Activated T-cell treated with anti-CD3 and anti-CD28 coated beads for 48 hours (primary cell): ENCODE measurements around the gene SUN2.

Experiments
- DNase-seq: peaks from one replicate; pipeline ENCODE4 v3.0.0-alpha.2; 2020; ENCODE audit warnings: low read depth

The SUN2 gene

DNA sequence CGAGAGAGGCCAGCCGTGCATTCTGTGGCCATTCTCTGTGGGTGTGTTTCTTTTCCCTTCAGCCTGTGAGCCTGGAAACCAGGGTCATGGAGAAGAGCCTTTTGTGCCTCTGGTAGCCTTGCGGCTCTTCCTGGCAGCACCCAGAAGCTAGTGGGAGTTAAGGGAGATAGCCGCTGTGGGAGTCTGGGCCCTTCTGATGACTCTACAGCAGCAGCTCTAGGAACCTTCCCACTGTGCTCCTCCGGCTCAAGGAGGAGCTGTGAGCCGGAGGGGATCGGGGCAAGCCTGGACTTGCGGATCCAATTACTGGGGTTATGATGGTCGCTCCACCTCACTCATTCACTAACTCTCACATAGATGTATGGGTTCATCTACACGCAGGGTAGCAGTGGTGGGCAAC is 39.5 kb downstream of the SUN2 start:
- no peak for DNase-seq

DNA sequence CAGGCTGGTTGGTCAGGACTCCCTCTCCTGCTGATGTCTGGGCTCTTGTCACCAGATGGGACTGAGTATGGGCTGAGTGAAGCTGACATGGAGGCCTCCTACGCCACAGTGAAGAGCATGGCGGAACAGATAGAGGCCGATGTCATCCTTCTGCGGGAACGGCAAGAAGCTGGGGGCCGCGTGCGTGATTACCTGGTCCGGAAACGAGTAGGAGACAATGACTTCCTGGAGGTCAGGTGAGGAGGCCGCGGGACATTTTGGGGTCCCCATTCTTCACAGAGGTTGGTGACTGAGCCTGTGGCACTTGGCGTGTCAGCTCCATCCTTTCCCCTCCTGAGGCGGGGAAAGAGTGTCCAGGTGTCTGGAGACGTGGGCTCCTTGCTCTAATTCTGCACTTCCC is 39.9 kb downstream of the SUN2 start:
- DNase-seq = no peak

DNA sequence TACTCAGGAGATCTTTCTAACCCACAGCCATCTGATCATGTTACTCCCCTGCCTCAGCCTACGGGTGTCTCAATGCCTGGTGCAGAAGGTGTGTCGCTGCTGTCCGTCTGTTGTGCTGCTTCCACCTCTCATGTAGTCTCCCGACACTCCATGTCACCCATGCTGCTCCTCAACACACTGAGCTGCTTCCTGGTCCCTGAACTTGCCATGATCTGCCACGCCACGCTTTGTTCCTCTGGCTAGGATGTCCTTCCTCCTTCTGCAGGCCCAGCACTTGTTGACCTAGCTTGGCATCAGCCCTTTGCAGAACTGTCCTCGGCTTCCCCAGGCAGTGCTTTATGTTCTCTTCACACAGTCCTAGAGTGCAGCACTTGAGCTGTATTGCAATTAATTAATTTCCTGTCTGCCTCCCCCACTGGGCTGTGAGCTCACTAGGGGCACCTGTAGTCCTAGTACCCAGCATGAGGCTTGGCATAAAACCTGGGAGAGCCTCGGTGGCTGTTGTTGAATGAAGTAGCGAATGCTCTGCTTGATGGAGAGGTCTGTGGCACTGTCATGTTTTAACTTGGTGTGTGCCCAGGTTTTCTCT is 40.5 kb downstream of the SUN2 start:
- no peak for DNase-seq

DNA sequence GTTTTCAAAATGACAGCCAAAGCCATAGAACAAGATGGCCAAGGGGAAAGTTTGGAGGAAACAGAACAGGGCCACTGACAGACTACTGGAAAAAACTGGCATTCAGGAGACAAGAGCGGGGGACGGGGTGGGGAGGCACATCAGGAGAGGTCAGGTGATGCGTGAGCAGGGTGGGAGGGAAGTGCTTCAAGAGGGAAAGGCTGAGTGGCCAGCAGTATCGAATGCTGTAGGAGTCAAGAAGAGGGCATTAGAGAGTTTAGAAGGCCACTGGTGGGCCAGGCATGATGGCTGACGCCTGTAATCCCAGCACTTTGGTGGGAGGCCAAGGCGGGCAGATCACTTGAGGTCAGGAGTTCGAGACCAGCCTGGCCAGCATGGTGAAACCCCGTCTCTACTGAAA is 41.9 kb downstream of the SUN2 start:
- DNase-seq = no peak

DNA sequence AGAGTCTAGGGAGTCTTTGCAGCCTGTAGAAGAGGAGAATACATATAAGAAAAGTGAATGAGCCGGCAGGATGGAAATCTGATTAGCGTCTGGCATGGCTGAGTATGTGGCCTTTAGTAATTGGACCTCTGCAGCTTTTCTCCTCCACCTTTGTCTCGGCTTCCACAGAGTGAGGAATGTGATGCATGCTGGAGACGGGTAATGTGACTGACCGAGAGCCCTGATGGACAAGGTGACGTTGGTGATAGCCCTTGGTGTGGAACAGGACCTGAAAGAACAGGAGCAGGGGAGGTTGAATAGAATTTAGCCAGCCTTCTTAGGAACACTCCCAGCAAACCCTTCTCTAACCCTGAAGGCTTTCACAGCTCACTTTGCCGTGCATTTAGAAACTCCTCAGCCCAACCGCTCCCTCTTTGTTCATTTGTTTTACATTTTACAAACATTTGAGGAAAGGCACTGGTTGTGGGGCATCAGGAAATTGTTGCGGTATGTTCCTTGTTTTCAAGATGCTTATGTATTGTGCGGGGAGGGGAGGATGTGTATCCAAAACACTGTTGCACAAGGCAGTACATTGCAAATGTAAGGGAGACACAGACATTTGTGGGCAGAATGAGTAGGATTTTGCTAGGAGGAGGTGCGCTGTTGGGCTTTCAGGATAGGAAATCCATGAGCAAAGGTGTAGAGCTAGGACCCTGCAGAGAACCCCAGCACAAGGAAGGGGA is 43.2 kb downstream of the SUN2 start:
- no peak for DNase-seq

DNA sequence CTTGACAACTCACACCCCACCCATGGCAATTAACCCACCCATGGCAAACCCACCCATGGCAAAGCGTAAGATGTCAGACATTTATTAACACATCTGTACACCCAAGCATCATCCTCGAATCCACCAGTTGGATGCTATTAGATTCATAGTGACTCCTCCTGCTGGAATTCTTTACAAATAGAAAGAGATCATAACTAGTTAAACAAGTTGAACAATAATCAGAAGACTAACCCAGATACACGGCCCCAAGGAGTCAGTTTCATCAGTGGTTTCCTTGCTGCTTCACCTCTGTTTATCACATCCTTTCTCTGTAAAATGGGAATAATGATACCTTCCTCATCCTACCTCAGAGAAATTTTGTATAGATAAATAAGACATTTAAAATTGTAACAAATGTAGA is 44.9 kb downstream of the SUN2 start:
- no peak for DNase-seq

DNA sequence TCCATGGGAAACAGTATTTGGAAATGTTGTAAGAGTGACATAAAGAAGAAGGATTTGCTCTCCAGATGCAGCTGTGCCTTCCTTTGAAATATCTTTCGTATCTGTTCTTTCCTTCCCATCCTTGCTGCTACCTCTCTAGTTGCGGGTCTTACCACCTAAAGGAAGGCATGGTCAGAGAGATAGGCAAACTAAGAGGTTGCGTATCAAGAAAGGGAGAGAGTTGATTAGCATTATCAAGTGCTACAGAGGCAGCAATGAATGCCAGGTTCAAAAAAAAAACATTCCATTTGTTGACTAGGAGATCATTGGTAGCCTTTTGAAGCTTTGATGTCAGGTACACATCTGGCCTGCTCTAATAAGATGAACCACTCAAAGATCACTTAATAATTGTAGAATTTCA is 45.4 kb downstream of the SUN2 start:
- DNase-seq = no peak

DNA sequence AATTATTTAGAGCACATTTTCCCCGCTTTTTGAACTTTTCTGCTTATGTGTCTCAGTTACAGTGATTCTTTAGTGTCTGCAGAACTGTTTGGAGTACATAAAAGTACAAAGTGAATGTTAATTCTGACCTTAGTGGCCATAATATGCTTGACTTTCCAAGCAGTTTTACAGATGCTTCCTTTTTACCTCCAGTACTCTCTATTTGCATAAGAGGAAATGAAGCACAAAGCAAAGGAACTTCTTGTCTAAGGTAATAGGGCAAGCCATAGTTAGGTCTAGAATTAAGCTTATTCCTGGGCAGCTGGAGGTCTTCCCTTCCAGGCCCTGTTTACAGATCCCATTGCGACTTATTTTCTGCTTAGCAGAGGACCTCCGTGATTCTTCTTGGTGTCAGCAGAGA is 46.5 kb downstream of the SUN2 start:
- no peak for DNase-seq

DNA sequence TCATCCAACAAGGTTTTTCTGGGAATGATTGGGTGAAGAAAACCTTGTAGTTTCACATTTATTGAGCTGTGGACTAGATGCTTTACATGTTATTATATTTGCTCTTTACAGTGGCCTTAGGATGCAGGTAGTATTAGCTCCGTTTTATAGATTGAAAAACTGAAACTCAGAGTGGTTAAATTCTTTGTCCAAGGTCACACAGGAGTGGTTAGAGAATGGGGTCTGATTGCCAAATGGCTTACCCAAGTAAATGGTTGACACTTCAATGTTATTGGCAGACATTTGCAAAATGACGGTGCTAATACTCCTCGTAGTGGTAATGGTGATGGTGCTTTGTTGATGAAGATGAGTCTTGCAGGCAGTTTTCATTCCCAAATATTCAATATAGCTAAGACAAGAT is 47.8 kb downstream of the SUN2 start:
- no peak for DNase-seq

DNA sequence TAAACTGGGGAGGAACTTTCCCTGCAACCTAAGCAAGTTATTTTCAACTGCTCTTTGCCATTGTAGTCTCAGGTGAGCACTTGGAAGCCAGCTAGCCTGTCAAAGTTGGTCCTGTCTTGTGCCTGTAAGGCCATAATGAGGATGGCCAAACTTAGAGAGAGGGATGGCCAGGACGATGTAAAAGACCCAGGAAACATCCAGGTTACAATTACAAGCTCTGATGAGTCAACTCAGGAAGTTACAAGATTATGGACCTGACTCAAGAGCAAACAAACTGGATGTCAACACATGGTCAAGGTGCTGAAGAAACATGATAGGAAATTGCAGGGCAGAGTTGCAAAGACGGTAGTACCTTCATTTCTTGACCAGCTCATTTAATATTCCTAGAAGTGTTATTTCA is 48.5 kb downstream of the SUN2 start:
- no peak for DNase-seq

DNA sequence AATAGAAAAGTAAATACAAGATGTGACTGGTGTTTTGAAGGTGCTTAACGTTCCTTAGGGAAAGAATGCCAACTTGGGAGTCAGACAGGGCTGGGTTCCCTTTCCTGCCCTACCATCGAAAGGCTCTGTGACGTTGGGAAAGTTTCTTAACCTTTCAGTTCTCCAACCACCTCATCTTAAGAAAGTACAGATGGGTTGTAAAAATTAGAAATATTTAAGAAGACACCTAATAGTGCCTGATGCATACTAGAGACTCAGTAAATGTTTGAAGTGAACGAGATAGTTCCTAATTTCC is 49.0 kb downstream of the SUN2 start:
- no peak for DNase-seq

DNA sequence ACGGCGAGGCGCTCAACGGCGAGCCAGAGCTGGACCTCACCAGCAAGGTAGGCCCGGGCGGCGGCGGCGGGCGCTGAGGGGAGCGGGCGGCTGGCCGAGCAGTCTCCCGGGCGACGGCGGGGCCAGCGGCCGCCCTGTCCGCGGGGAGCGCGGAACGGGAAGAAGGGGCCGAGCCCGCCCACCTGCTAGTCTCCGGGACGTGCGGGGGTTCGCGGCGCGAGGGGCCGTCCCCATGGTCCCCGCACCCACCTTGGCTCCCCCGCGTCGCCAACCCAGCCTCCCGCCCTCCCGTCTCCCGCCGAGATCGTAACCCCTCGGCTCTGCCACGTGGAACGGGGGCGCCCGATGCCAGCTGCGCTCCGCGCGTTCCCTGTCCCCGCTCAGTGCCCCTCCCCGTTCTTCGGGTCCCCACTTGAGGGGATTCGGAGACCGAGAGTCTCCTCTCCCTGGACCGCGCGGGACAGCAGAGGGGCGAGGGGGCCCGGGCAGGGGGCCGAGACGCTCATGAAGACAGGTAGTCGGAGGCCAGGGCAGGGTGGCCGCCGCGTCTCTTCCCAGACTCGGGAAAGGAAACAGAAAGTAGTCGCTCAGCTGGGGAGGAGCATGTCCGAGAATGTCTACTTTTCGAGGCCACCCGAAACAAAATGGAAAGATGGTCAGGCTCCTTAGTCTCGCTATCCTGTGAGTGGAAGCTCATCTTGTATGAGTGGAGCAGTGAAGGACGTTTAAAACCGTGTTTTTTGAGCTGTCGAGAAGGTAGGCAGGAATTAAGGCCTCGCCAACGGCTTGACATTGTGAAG is 49.5 kb downstream of the SUN2 start:
- peak; percentile 22 for DNase-seq

DNA sequence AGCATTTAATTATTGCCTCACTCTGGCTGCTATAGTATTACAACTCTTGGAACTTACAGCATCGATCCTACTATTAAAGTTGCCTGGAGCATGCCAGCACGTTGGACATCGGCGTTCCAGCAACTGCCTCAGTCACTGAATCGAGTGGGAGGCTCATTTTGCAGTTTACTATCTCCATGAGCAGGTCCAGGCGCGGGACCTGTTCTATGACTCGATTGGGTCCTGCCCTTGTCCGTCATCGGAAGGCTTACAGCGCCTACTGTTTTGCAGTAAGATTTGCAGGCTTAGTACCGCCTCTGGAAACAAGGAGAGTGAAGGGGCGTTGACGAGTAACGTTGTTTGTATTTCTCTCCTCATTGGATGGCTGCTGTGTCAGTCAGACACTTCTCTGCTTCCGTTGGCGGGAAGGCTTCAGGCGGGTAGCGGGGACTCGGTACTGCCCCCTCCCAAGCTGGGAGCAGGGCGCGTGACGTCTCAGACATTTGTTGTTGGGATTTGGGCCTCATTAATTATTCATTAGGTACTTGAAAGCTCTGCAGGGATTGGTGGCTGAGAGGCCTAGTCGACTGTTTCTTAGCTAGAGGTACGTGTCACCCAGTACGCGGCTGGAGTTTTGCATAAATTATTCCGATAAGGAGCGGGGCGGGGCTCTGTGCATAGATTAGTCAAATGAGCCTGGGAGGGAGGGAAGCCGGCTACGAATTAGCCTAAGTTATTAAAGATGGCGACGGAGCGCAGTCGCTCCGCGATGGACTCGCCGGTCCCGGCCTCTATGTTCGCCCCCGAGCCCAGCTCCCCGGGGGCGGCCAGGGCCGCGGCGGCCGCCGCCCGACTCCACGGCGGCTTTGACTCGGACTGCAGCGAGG is 50.3 kb downstream of the SUN2 start, which contains the start of gene GTPBP1:
Gene GTPBP1, plus strand, starts transcription at position 710 of the 866 bp plus-strand sequence. Its CDS starts 12 bp downstream, at position 722.
- DNase-seq = peak; percentile 91

DNA sequence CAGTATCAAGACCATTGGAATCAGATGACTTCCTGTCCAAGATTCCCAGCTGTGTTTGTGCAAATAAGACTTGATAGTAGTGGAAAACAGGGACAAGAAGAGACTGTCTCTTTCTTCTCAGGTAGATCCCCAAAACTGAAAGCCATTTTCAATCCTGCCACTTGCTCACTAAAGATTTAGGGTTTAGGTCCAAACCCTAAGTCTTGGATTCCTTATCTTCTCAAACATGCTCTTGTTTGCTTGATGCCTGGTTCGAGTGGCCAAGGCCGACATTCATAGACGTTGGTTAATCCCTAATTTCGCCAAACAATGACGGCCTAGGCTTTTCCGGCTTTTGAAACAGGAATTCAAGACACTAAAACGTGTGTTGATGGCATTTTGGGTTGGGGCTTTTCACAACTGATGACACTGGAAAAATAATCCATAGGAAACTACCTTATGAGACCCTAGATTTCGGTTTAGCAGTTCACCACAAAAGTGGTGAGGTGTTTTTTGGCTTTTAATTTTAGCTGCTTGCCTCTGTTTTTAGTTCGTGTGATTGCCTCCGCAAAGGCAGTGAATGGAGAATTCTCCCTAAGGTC is 51.1 kb downstream of the SUN2 start:
- DNase-seq = no peak

DNA sequence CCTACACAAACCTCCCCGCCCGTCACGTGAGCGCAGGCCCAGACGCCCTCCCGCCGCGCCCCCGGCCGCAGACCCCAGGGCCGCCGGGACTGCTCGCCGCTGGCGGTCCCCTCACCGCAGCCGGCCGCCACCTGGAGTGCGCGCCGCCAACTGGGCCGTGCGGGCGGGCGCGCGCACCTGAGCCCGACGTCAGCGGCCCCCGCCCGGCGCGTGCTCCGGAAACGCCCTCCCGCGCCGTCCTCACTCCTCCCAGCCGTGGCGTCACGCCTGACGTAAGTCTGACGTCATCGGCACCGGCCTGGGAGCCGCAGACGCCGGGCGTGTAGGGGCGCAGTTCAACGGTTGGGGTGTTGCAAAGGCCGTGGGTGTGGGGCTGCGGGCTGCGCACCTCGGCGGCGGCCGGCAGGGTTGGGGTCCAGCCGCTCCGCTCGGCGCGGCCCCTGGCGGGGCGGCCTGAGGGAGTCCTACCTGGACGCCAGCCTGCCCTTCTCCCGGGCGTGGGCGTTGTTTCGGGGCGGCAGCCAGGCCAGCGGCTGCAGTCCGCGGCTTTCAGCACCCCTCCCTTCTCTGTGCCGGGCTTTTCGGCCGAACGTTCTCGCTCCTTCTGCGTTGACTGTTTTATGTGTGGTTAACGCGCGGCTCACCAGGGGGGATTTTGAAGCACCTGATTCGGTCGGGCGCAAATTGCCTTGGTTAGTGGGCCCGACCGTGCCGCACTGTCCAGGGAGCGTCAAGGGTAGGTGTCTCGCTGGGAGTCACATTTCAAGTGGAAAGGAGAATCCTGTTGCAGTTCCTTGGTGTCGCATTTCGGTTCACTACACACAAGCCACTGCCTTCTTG is 54.8 kb downstream of the SUN2 start, which contains the start of gene JOSD1:
Gene JOSD1, minus strand, starts transcription at position 155 of the 840 bp plus-strand sequence. CDS start 956 bp downstream, outside the sequence.
- peak; percentile 98 for DNase-seq

DNA sequence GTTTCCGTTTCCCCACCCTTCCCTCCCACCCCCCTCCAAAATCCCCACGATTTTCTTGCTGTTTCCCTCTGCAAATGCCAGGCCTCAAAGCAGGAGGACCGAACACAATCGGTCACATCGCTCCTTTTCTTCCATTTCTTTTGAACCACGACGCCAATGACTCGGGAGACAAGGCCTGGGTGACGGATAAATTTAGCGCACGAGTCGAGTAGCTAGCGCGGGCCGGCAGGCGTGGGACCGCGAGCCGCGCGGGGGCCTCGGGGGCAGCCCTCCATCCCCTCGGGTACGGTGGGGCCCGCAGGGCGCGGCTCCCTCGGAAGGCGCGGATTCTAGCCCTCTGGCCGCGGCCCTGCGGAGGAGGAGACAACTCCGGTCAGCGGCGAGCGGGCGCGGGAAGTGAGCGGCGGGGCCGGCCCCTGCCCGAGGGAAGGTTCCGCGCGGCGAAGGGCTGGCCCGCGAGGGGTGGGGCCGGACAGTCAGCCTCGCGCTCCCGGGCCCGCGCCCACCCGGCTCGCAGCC is 55.5 kb downstream of the SUN2 start:
- no peak for DNase-seq

DNA sequence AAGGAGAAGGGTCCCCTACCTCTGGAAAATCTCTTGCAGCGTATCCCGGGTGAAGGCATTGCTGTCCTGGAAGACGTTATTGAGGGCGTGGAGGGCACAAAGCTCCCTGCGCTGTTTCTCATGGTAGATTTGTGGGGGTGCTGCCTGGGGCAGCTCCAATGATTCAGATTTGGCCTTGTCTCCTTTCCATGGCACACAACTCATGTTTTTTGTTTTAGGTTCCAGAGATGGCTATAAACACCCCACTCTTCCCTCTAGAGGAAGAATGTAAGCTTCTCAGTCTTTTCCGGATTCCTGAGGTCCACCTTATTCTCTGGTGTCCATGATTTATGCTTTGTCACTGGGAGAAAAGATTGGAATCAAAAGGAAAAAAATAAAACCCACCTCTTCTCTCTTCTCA is 56.0 kb downstream of the SUN2 start:
- DNase-seq = no peak

DNA sequence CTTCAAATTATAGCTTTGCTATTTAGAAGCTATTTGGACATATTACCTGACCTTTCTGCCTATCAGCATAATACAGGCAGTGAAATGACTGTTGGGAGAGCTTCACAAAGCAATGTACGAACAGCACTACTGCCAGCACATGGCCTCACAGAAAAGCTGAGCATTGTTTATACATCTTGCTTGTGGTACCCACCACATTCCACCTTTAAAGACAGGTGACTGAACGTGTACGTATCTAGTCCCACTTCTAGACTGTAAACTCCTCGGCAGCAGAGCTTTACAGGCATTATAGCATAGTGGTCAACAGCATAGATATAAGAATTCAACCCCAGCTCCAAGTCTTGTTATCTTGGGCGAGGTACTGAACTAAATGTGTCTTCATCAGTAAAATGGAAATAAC is 56.7 kb downstream of the SUN2 start:
- DNase-seq = no peak

DNA sequence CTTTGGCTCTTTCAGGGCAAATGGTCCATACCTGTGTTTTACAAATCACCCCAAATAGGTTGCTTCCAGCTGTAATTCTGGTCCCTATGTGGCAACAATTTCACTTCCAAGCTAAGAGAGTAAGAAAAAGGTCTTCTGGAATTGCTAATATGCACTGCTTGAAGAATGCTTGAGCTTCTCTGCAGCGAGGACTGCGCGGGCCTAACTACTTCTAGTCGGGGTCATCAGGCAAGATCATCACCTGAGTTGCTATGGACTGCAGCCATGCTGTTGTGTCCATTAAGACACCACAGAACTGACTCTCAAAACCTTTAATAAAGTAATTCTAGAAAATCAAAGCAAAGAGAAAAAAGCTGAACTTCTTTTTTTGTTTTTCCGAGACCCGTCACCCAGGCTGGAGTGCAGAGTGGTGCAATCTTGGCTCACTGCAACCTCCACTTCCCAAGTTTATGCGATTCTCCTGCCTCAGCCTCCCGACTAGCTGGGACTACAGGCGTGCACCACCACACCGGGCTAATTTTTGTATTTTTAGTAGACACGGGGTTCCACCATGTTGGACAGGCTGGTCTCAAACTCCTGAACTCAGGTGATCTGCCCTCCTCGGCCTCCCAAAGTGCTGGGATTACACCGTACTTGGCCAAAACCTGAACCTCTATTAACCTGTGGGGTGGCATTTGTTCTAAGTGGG is 57.2 kb downstream of the SUN2 start:
- no peak for DNase-seq

DNA sequence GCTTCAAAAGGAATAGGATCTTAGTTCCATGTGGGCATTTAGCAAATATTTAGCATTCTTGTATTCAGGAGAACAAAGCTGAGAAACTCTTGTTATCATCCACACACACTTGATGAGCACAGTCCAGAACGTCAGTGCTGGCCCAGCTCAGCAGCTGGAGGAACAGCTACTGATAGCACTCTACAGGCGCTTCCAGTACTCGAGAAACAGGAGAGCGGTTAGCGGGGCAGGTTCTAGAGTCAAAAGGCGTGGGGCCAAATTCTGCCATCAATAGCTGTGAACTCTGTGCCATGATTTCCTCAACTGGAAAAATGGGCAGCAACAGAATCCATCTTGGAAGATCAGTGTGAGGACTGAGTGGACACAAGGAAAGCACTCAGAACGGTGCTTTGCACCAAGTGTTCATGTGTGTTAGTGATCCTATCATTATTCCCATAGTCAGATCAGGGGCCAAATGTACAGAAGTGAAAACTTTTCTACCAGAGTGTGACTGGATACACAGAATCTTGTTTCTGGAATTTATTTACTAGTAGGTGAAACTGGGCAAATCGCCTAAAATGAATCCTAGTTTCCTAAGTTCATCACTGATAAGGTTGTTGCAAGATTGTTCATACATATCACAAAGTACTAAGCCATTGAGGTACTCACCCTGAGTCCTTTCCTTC is 58.2 kb downstream of the SUN2 start:
- DNase-seq = no peak
